HepG2 (cell line): Measurements from ENCODE around the gene FBXL2. TPM values are rescaled to one million over a fixed set of nuclear protein-coding genes. Genes with fewer than 3 reads are reported as not detected.
A peak's percentile ranks its signal among the peaks of the same experiment; 100 is the strongest.

ENCODE experiments used
- ATAD3A ChIP-seq: sonication (generic); formaldehyde crosslinking; IDR thresholded peaks from 2 replicates; pipeline ENCODE4 v1.4.0; 2020; ENCODE audit warnings: missing genetic modification reagents
- BATF2 ChIP-seq: sonication (generic); formaldehyde crosslinking; IDR thresholded peaks from 2 replicates; pipeline ENCODE4 v1.8.0; 2022; ENCODE audit warnings: mild to moderate bottlenecking, missing genetic modification reagents, moderate library complexity
- CAMTA2 ChIP-seq: sonication (generic); formaldehyde crosslinking; IDR thresholded peaks from 2 replicates; pipeline ENCODE4 v1.4.0; 2020; ENCODE audit warnings: mild to moderate bottlenecking, missing genetic modification reagents, borderline replicate concordance
- GATAD2A ChIP-seq: IDR thresholded peaks from 2 replicates; pipeline ENCODE4 v1.6.1; 2016
- JUND ChIP-seq: sonication (generic); formaldehyde crosslinking; IDR thresholded peaks from 2 replicates; pipeline ENCODE4 v1.8.0; 2022; ENCODE audit warnings: mild to moderate bottlenecking, missing genetic modification reagents
- KAT2B ChIP-seq: fragments of 150-350 bp; IDR thresholded peaks from 2 replicates; pipeline ENCODE4 v1.6.1; 2014; ENCODE audit warnings: low read depth, low read length, borderline replicate concordance
- KMT2A ChIP-seq: sonication (generic); formaldehyde crosslinking; IDR thresholded peaks from 2 replicates; pipeline ENCODE4 v1.4.0; 2020; ENCODE audit warnings: missing genetic modification reagents
- LRRFIP1 ChIP-seq: sonication (generic); formaldehyde crosslinking; conservative IDR thresholded peaks from 2 replicates; pipeline ENCODE4 v1.4.0; 2020; ENCODE audit warnings: missing genetic modification reagents
- NBN ChIP-seq: fragments of 450-650 bp; conservative IDR thresholded peaks from 2 replicates; pipeline ENCODE4 v1.6.1; 2017
- NR1H2 ChIP-seq: sonication (generic); formaldehyde crosslinking; IDR thresholded peaks from 2 replicates; pipeline ENCODE4 v1.8.1; 2022; ENCODE audit warnings: low read depth, missing genetic modification reagents, borderline replicate concordance
- PAX8 ChIP-seq: sonication (generic); formaldehyde crosslinking; IDR thresholded peaks from 2 replicates; pipeline ENCODE4 v1.8.0; 2022; ENCODE audit warnings: mild to moderate bottlenecking, missing genetic modification reagents, borderline replicate concordance
- PBX2 ChIP-seq: IDR thresholded peaks from 2 replicates; pipeline ENCODE4 v1.6.1; 2016; ENCODE audit warnings: control low read depth
- PHF21A ChIP-seq: sonication (generic); formaldehyde crosslinking; IDR thresholded peaks from 2 replicates; pipeline ENCODE4 v1.5.0; 2020; ENCODE audit warnings: mild to moderate bottlenecking, missing genetic modification reagents
- POLR2AphosphoS2 ChIP-seq: IDR thresholded peaks from 2 replicates; pipeline ENCODE4 v1.6.1; 2011; ENCODE audit warnings: low read depth, low read length, improper control_type of control experiment
- RFX1 ChIP-seq: fragments of 450-650 bp; IDR thresholded peaks from 2 replicates; pipeline ENCODE4 v1.6.1; 2017
- SALL2 ChIP-seq: sonication (generic); formaldehyde crosslinking; IDR thresholded peaks from 2 replicates; pipeline ENCODE4 v1.8.1; 2023; ENCODE audit warnings: mild to moderate bottlenecking, missing genetic modification reagents, inconsistent platforms
- TAF1 ChIP-seq: sonication (generic); formaldehyde crosslinking; IDR thresholded peaks from 2 replicates; pipeline ENCODE4 v1.4.0; 2020; ENCODE audit warnings: missing genetic modification reagents
- XRCC5 ChIP-seq: fragments of 200-400 bp; formaldehyde crosslinking; optimal IDR thresholded peaks from 2 replicates; pipeline ENCODE3; 2017; ENCODE audit warnings: mild to moderate bottlenecking, low read length
- ZBTB43 ChIP-seq: sonication (generic); formaldehyde crosslinking; conservative IDR thresholded peaks from 2 replicates; pipeline ENCODE4 v1.4.0; 2020; ENCODE audit warnings: missing genetic modification reagents
- ZFY ChIP-seq: sonication (generic); formaldehyde crosslinking; IDR thresholded peaks from 2 replicates; pipeline ENCODE4 v1.4.0; 2020; ENCODE audit warnings: missing genetic modification reagents
- ZNF124 ChIP-seq: sonication (generic); formaldehyde crosslinking; IDR thresholded peaks from 2 replicates; pipeline ENCODE4 v1.4.0; 2020; ENCODE audit warnings: missing genetic modification reagents
- ZNF24 ChIP-seq: fragments of 450-650 bp; IDR thresholded peaks from 2 replicates; pipeline ENCODE4 v1.6.1; 2017; ENCODE audit warnings: antibody characterized with exemption, mild to moderate bottlenecking
- ZNF292 ChIP-seq: sonication (generic); formaldehyde crosslinking; IDR thresholded peaks from 2 replicates; pipeline ENCODE4 v1.8.1; 2022; ENCODE audit warnings: mild to moderate bottlenecking, low read depth, missing genetic modification reagents, borderline replicate concordance
- ZNF362 ChIP-seq: sonication (generic); formaldehyde crosslinking; IDR thresholded peaks from 2 replicates; pipeline ENCODE4 v1.4.0; 2020; ENCODE audit warnings: missing genetic modification reagents, mild to moderate bottlenecking, borderline replicate concordance
- ZNF615 ChIP-seq: sonication (generic); formaldehyde crosslinking; IDR thresholded peaks from 2 replicates; pipeline ENCODE4 v1.5.0; 2020; ENCODE audit warnings: mild to moderate bottlenecking, missing genetic modification reagents, borderline replicate concordance
- ZNF619 ChIP-seq: sonication (generic); formaldehyde crosslinking; IDR thresholded peaks from 2 replicates; pipeline ENCODE4 v1.4.0; 2020; ENCODE audit warnings: mild to moderate bottlenecking, missing genetic modification reagents
- polyA plus RNA-seq, 8 experiments: library from polyadenylated mRNA; depleted of rRNA in 3 of 8; stranded (reverse) in 7 of 8; unstranded in 1 of 8; fragments of >200 nt; fragmentation: Illumina TruSeq in 4 of 8; extraction: Trizol in 4 of 8; gene quantifications; 2 replicates each; pipeline versions ENCODE4 v1.2.1 to v1.2.3, GENCODE V29; 2011 to 2016; ENCODE audit warnings: low read depth in 4 of 8, missing spikeins in 1 of 8, mixed read lengths in 1 of 8; ENCODE audit not compliant: insufficient read depth in 1 of 8
- total RNA-seq, 5 experiments: library from RNA; depleted of rRNA; stranded (reverse); fragments of >200 nt; fragmentation: Illumina TruSeq; extraction: Trizol; gene quantifications; 2 replicates each; pipeline ENCODE4 v1.2.3, GENCODE V29; 2016; ENCODE audit warnings: low read depth in 1 of 5

FBXL2 gene
- total and polyA plus RNA-seq, 2 of the 13 experiments (the other 11 are each of a cell fraction or from before 2014, with no cell fraction given), result 1.8 to 5.0 TPM

GRCh38 chr3:33277193-33277882 lies at the start of gene FBXL2 (continued):
- TF ChIP-seq ZNF124 (CRISPR knock-in tag) (no peak), ZNF24 (no peak), NR1H2 (no peak), GATAD2A (CRISPR knock-in tag) (no peak), PAX8 (CRISPR knock-in tag) (no peak), BATF2 (CRISPR knock-in tag) (no peak), PBX2 (CRISPR knock-in tag) (no peak), TAF1 (no peak), ZNF619 (no peak), POLR2AphosphoS2 (no peak), ZFY (peak; percentile 60), ZNF615 (CRISPR knock-in tag) (no peak), SALL2 (CRISPR knock-in tag) (0 out of 2 replicates have a peak, but pooled peaks have one; percentile 24), RFX1 (peak; percentile 78), ZBTB43 (CRISPR knock-in tag) (no peak; the same call in 1 of the 2 replicates), XRCC5 (peak; percentile 42), JUND (no peak), PHF21A (no peak), NBN (no peak), LRRFIP1 (no peak), ZNF292 (CRISPR knock-in tag) (no peak), KMT2A (CRISPR knock-in tag) (peak; percentile 21; the same call in 1 of the 2 replicates), CAMTA2 (CRISPR knock-in tag) (no peak), KAT2B (no peak), ZNF362 (no peak), ATAD3A (no peak)
